GM12875 (cell line): ENCODE results near the gene KLF11.
"Not testable (repeated sequence)": the region's sequence is repeated elsewhere in the genome, so short reads cannot be mapped to it uniquely, and the experiment has no call there.

ENCODE experiments used
- H3K4me3 ChIP-seq: one replicate; pipeline ENCODE4 v1.5.1; 2011; ENCODE audit warnings: low read depth, low read length, control low read depth
- TF ChIP-seq, protein P1 (sequence below): IDR thresholded peaks from 2 replicates; pipeline ENCODE4 v1.5.1; 2011; ENCODE audit warnings: low read depth, mild to moderate bottlenecking, control low read depth, inconsistent platforms, low read length, moderate library complexity, borderline replicate concordance; ENCODE audit not compliant: insufficient read depth

Gene KLF11

GRCh38 chr2:10029875-10030223 lies 13.5 kb upstream of the KLF11 start:
- H3K4me3 ChIP-seq = no peak overlapping the region
- TF ChIP-seq, protein P1, sequence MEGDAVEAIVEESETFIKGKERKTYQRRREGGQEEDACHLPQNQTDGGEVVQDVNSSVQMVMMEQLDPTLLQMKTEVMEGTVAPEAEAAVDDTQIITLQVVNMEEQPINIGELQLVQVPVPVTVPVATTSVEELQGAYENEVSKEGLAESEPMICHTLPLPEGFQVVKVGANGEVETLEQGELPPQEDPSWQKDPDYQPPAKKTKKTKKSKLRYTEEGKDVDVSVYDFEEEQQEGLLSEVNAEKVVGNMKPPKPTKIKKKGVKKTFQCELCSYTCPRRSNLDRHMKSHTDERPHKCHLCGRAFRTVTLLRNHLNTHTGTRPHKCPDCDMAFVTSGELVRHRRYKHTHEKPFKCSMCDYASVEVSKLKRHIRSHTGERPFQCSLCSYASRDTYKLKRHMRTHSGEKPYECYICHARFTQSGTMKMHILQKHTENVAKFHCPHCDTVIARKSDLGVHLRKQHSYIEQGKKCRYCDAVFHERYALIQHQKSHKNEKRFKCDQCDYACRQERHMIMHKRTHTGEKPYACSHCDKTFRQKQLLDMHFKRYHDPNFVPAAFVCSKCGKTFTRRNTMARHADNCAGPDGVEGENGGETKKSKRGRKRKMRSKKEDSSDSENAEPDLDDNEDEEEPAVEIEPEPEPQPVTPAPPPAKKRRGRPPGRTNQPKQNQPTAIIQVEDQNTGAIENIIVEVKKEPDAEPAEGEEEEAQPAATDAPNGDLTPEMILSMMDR = no peak

- TF ChIP-seq, protein P1 = no peak
These were observed 13.0 kb upstream of the KLF11 start for GRCh38 chr2:10030311-10030736.

GRCh38 chr2:10030798-10031197 lies 12.6 kb upstream of the KLF11 start:
- not testable (repeated sequence) for H3K4me3 ChIP-seq

More at GRCh38 chr2:10030311-10030736, 13.0 kb upstream of the KLF11 start:
- no peak overlapping the region for H3K4me3 ChIP-seq

GRCh38 chr2:10031886-10032745 lies 11.2 kb upstream of the KLF11 start:
- H3K4me3 ChIP-seq = no peak overlapping the region
- TF ChIP-seq, protein P1 = no peak

GRCh38 chr2:10032746-10033105 lies 10.6 kb upstream of the KLF11 start:
- TF ChIP-seq, protein P1 = no peak

GRCh38 chr2:10033251-10034006 lies 9.9 kb upstream of the KLF11 start:
- H3K4me3 ChIP-seq = no peak overlapping the region
- TF ChIP-seq, protein P1 = no peak

More at GRCh38 chr2:10032746-10033105, 10.6 kb upstream of the KLF11 start:
- H3K4me3 ChIP-seq = no peak overlapping the region

DNA sequence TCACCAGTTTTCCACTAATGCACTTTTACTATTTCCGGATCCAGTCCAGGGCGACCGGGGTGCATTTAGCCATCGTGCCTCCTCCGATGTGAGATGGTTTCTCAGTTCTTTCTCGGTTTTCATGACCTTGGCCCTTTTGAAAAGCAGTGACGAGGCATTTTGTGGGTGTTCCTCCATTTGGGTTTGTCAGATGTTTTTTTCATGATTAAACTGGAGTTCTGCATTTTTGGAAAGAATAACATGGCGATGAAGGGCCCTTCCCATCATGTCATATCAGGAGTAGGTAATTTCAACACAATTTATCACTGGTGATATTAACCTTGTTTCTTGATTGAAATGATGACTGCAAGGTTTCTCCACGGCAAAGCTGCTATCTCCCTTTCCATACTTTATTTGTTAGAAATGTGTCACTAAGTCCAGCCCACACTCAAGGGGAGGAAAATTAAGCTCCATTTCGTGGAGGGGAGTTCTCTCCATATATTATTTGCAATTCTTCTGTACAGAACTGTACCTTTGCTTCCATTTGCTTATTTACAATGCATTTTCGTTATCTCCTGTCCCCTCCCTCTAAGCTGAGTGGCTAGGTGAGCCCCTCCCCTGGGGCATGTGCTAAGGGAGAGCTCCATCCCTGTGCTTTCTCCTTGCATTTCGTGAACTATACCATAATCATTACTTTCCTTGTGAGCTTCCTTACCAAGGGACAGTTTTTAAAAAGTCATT lies 8.9 kb upstream of the KLF11 start:
- TF ChIP-seq, protein P1 = no peak
- H3K4me3 ChIP-seq = no peak overlapping the region
